Measurements from ENCODE around the gene ZMYND11. TPM values are rescaled to one million over a fixed set of nuclear protein-coding genes. Genes with fewer than 3 reads are reported as not detected.
"Not testable (repeated sequence)": the region's sequence is repeated elsewhere in the genome, so short reads cannot be mapped to it uniquely, and the experiment has no call there.

Gene ZMYND11
- total and polyA plus RNA-seq, 2 of the 8 experiments (the other 6 are each of a cell fraction or from before 2014, with no cell fraction given), result 7.5 to 26.6 TPM

- H2BK15ac ChIP-seq (ENCODE audit: low read length); H3K79me1 ChIP-seq (ENCODE audit: low read depth, low read length); H4K5ac ChIP-seq (ENCODE audit: insufficient read length, low read depth, low read length); CTCF ChIA-PET (ENCODE audit: partially characterized antibody); H2BK20ac ChIP-seq (ENCODE audit: low read length); H4K8ac ChIP-seq (ENCODE audit: extremely low read depth, insufficient read depth, low read length); H3K56ac ChIP-seq (replicated peaks; ENCODE audit: insufficient read length, low read depth, low read length); H3K4me1 ChIP-seq (replicated peaks in 1 of 4; ENCODE audit: control insufficient read depth in 3 of 4, insufficient read depth in 4 of 4, low read length in 3 of 4); H2BK120ac ChIP-seq (replicated peaks; ENCODE audit: low read depth, low read length); H2BK12ac ChIP-seq (ENCODE audit: low read depth, low read length); H3K9ac ChIP-seq (replicated peaks in 1 of 4; ENCODE audit: extremely low read depth in 1 of 4, low read depth in 3 of 4, low read length in 3 of 4); H3K4me2 ChIP-seq (ENCODE audit: insufficient read depth in 1 of 2, low read depth in 2 of 2, low read length in 2 of 2); H3K27ac ChIP-seq (ENCODE audit: low read depth, low read length); H2BK5ac ChIP-seq (ENCODE audit: low read depth, low read length); H3K23ac ChIP-seq (ENCODE audit: insufficient read length); H3K18ac ChIP-seq (ENCODE audit: extremely low read depth, low read length); H3K79me2 ChIP-seq (ENCODE audit: control insufficient read depth in 1 of 2, insufficient read depth in 2 of 2, low read length in 2 of 2); H3K4ac ChIP-seq (replicated peaks; ENCODE audit: insufficient read length, low read depth, low read length); H2AK5ac ChIP-seq (ENCODE audit: low read depth, low read length); H3K23me2 ChIP-seq (ENCODE audit: low read depth, low read length); FAIRE-seq; POLR2A ChIA-PET (ENCODE audit: partially characterized antibody); H3K36me3 ChIP-seq (ENCODE audit: control insufficient read depth in 2 of 4, insufficient read depth in 4 of 4, low read length in 3 of 4); DNase-seq (ENCODE audit: low read depth in 1 of 2, low spot score in 2 of 2); H3K14ac ChIP-seq (ENCODE audit: insufficient read length); H3K4me3 ChIP-seq (ENCODE audit: extremely low read depth in 1 of 4, insufficient read depth in 2 of 4, low read depth in 3 of 4, low read length in 4 of 4); H3K9me3 ChIP-seq (ENCODE audit: insufficient read depth in 2 of 2, low read depth in 1 of 2, low read length in 1 of 2); H2AFZ ChIP-seq (ENCODE audit: low read length); H4K91ac ChIP-seq (replicated peaks; ENCODE audit: insufficient read length, low read length); H4K20me1 ChIP-seq (replicated peaks in 1 of 2; ENCODE audit: control insufficient read depth in 1 of 2, insufficient read depth in 2 of 2, low read length in 2 of 2); H3K27me3 ChIP-seq (replicated peaks in 1 of 4; ENCODE audit: control insufficient read depth in 3 of 4, extremely low read depth in 1 of 4, insufficient read depth in 3 of 4, low read length in 3 of 4): not testable (repeated sequence)
- WGBS, 2 experiments (ENCODE audit: extremely low coverage in 1 of 2, insufficient coverage in 1 of 2, insufficient read length in 1 of 2, insufficient replicate concordance in 2 of 2, low coverage in 1 of 2, low lambda C conversion rate in 2 of 2, missing lambda C conversion rate in 1 of 2), result 78% methylated on average over 9 of the region's 11 CpGs; no CpG with 5 or more reads in 1 of the 2 experiments
Observed at GRCh38 chr10:264160-265073, 129.2 kb downstream of the ZMYND11 start.

GRCh38 chr10:265074-265440, 129.8 kb downstream of the ZMYND11 start:
- H3K27ac ChIP-seq (ENCODE audit: low read depth, low read length); H3K4ac ChIP-seq (replicated peaks; ENCODE audit: insufficient read length, low read depth, low read length); POLR2A ChIA-PET (ENCODE audit: partially characterized antibody); FAIRE-seq; H3K23me2 ChIP-seq (ENCODE audit: low read depth, low read length); H3K79me2 ChIP-seq (ENCODE audit: control insufficient read depth in 1 of 2, insufficient read depth in 2 of 2, low read length in 2 of 2); H3K56ac ChIP-seq (replicated peaks; ENCODE audit: insufficient read length, low read depth, low read length); H3K14ac ChIP-seq (ENCODE audit: insufficient read length); H3K4me3 ChIP-seq (ENCODE audit: extremely low read depth in 1 of 4, insufficient read depth in 2 of 4, low read depth in 3 of 4, low read length in 4 of 4); H3K27me3 ChIP-seq (replicated peaks in 1 of 4; ENCODE audit: control insufficient read depth in 3 of 4, extremely low read depth in 1 of 4, insufficient read depth in 3 of 4, low read length in 3 of 4); H3K9ac ChIP-seq (replicated peaks in 1 of 4; ENCODE audit: extremely low read depth in 1 of 4, low read depth in 3 of 4, low read length in 3 of 4); H3K18ac ChIP-seq (ENCODE audit: extremely low read depth, low read length); H2BK12ac ChIP-seq (ENCODE audit: low read depth, low read length); H4K20me1 ChIP-seq (replicated peaks in 1 of 2; ENCODE audit: control insufficient read depth in 1 of 2, insufficient read depth in 2 of 2, low read length in 2 of 2); H4K91ac ChIP-seq (replicated peaks; ENCODE audit: insufficient read length, low read length); H2BK20ac ChIP-seq (ENCODE audit: low read length); CTCF ChIA-PET (ENCODE audit: partially characterized antibody); H3K4me2 ChIP-seq (ENCODE audit: insufficient read depth in 1 of 2, low read depth in 2 of 2, low read length in 2 of 2); H3K9me3 ChIP-seq (ENCODE audit: insufficient read depth in 2 of 2, low read depth in 1 of 2, low read length in 1 of 2); H3K36me3 ChIP-seq (ENCODE audit: control insufficient read depth in 2 of 4, insufficient read depth in 4 of 4, low read length in 3 of 4); H3K79me1 ChIP-seq (ENCODE audit: low read depth, low read length); H2AK5ac ChIP-seq (ENCODE audit: low read depth, low read length); H3K23ac ChIP-seq (ENCODE audit: insufficient read length); H2AFZ ChIP-seq (ENCODE audit: low read length); H2BK15ac ChIP-seq (ENCODE audit: low read length); H2BK5ac ChIP-seq (ENCODE audit: low read depth, low read length); H4K5ac ChIP-seq (ENCODE audit: insufficient read length, low read depth, low read length); H2BK120ac ChIP-seq (replicated peaks; ENCODE audit: low read depth, low read length); DNase-seq (ENCODE audit: low read depth in 1 of 2, low spot score in 2 of 2); H3K4me1 ChIP-seq (replicated peaks in 1 of 4; ENCODE audit: control insufficient read depth in 3 of 4, insufficient read depth in 4 of 4, low read length in 3 of 4); H4K8ac ChIP-seq (ENCODE audit: extremely low read depth, insufficient read depth, low read length): not testable (repeated sequence)
- 97% methylated on average over 6 of the region's 6 CpGs; no CpG with 5 or more reads in 1 of the 2 experiments for WGBS, 2 experiments (ENCODE audit: extremely low coverage in 1 of 2, insufficient coverage in 1 of 2, insufficient read length in 1 of 2, insufficient replicate concordance in 2 of 2, low coverage in 1 of 2, low lambda C conversion rate in 2 of 2, missing lambda C conversion rate in 1 of 2)
